Naive thymus-derived CD8-positive, alpha-beta T cell (primary cell): ENCODE results near the gene PKNOX2. TPM values are rescaled to one million over a fixed set of nuclear protein-coding genes. Genes with fewer than 3 reads are reported as not detected.

Source experiments
- ATAC-seq, 2 donors: fragments of 150-1000 bp; cut with Tn5 transposase in 1 of 2; sonication (Bioruptor Pico), chemical (Tn5 transposase) in 1 of 2; 1 replicate in 1 of 2; 2 replicates in 1 of 2; pipeline ENCODE4 v1.10.0; 2021; ENCODE audit warnings: mild to moderate bottlenecking in 2 of 2, moderate library complexity in 2 of 2
- POLR2A ChIA-PET: fragments of 350-600 bp; sonication (Branson Sonifier 250); formaldehyde crosslinking; loops from one replicate; lab custom pipeline; 2021; ENCODE audit warnings: antibody characterized with exemption; lab: Charles Lee
- DNase-seq, 10 donors: peaks; one replicate each; pipeline versions ENCODE4 v3.0.0 to v3.0.0-alpha.2; 2020 to 2022
- H3K27ac Mint-ChIP-seq, 10 donors: one replicate each; pipeline ENCODE4 v1.8.0; 2020 to 2022; ENCODE audit warnings: mild to moderate bottlenecking in 10 of 10, mixed read lengths in 10 of 10, moderate library complexity in 4 of 10, inconsistent platforms in 1 of 10
- H3K27me3 Mint-ChIP-seq, 5 donors: one replicate each; pipeline ENCODE4 v1.8.0; 2021 to 2022; ENCODE audit warnings: mixed read lengths in 5 of 5
- H3K36me3 Mint-ChIP-seq, 3 donors: one replicate each; pipeline ENCODE4 v1.8.0; 2020 to 2022; ENCODE audit warnings: mixed read lengths in 3 of 3, mild to moderate bottlenecking in 2 of 3, inconsistent platforms in 1 of 3
- H3K4me1 Mint-ChIP-seq, 4 donors: one replicate each; pipeline ENCODE4 v1.8.0; 2021 to 2022; ENCODE audit warnings: mixed read lengths in 4 of 4
- H3K4me3 Mint-ChIP-seq, 10 donors: one replicate each; pipeline ENCODE4 v1.8.0; 2020 to 2022; ENCODE audit warnings: mild to moderate bottlenecking in 10 of 10, mixed read lengths in 10 of 10, moderate library complexity in 6 of 10, inconsistent platforms in 1 of 10
- H3K9me3 Mint-ChIP-seq, 9 donors: one replicate each; pipeline ENCODE4 v1.8.0; 2020 to 2022; ENCODE audit warnings: mixed read lengths in 9 of 9, mild to moderate bottlenecking in 3 of 9, inconsistent platforms in 1 of 9, moderate library complexity in 1 of 9
- polyA plus RNA-seq, 3 donors: library from polyadenylated mRNA; unstranded; fragments of 300-500 nt; fragmentation: Illumina TruSeq; gene quantifications; one replicate each; pipeline ENCODE4 v1.2.3, GENCODE V29; 2021
- total RNA-seq, 8 experiments: library from RNA in 2 of 8; stranded (reverse) in 2 of 8; gene quantifications; one replicate each; pipeline ENCODE4 v1.2.3 and lab custom pipeline; 2021 to 2026

Gene PKNOX2
- total and polyA plus RNA-seq, 5 experiments from 2014 or later: not detected

GRCh38 chr11:125398475-125398874, 233.9 kb downstream of the PKNOX2 start:
- no peaks in the 10 kb centered on the region for H3K4me1 Mint-ChIP-seq
- no peak for ATAC-seq
- H3K27ac Mint-ChIP-seq: no peak overlapping the region
- no peak overlapping the region for H3K4me3 Mint-ChIP-seq
- POLR2A ChIA-PET: no interaction called here
- no peaks in the 10 kb centered on the region for H3K9me3 Mint-ChIP-seq
- no peak for DNase-seq
- no peaks in the 10 kb centered on the region for H3K36me3 Mint-ChIP-seq
- peaks cover 12 to 73% (median 27%) of the 10 kb centered on the region in 5 donors for H3K27me3 Mint-ChIP-seq

- H3K27me3 Mint-ChIP-seq: peaks cover 14 to 75% (median 33%) of the 10 kb centered on the region in 5 donors
- H3K4me3 Mint-ChIP-seq: no peak overlapping the region
- no peaks in the 10 kb centered on the region for H3K9me3 Mint-ChIP-seq
- no peaks in the 10 kb centered on the region for H3K4me1 Mint-ChIP-seq
- H3K36me3 Mint-ChIP-seq: no peaks in the 10 kb centered on the region
- DNase-seq (no peak), ATAC-seq (no peak)
- POLR2A ChIA-PET: no interaction called here
- no peak overlapping the region for H3K27ac Mint-ChIP-seq
Measured at GRCh38 chr11:125398994-125399640, 234.6 kb downstream of the PKNOX2 start.

- no peak for ATAC-seq
- POLR2A ChIA-PET: no interaction called here
- H3K4me1 Mint-ChIP-seq: peaks cover under 1 to 6% (median 2%) of the 10 kb centered on the region in 4 donors
- H3K36me3 Mint-ChIP-seq: no peaks in the 10 kb centered on the region
- peaks cover 19 to 77% (median 38%) of the 10 kb centered on the region in 5 donors for H3K27me3 Mint-ChIP-seq
- no peak overlapping the region for H3K4me3 Mint-ChIP-seq
- H3K27ac Mint-ChIP-seq: no peak overlapping the region
- DNase-seq: no peak
- no peaks in the 10 kb centered on the region for H3K9me3 Mint-ChIP-seq
Measured at GRCh38 chr11:125399945-125400344, 235.4 kb downstream of the PKNOX2 start.

GRCh38 chr11:125401235-125401634, 236.7 kb downstream of the PKNOX2 start:
- Mint-ChIP-seq H3K4me1 (peaks cover 2 to 11% (median 3%) of the 10 kb centered on the region in 4 donors), H3K36me3 (no peaks in the 10 kb centered on the region)
- ATAC-seq: no peak

GRCh38 chr11:125401746-125402145, 237.2 kb downstream of the PKNOX2 start:
- Mint-ChIP-seq H3K27ac (no peak overlapping the region), H3K27me3 (peaks cover 22 to 88% (median 52%) of the 10 kb centered on the region in 5 donors), H3K4me1 (peaks cover 2 to 11% (median 3%) of the 10 kb centered on the region in 4 donors), H3K36me3 (no peaks in the 10 kb centered on the region), H3K9me3 (no peaks in the 10 kb centered on the region), H3K4me3 (no peak overlapping the region)
- ATAC-seq: no peak
- no peak for DNase-seq
- POLR2A ChIA-PET: no interaction called here

More at GRCh38 chr11:125401235-125401634, 236.7 kb downstream of the PKNOX2 start:
- H3K4me3 Mint-ChIP-seq: no peak overlapping the region
- no peaks in the 10 kb centered on the region for H3K9me3 Mint-ChIP-seq
- no peak for DNase-seq
- POLR2A ChIA-PET: no interaction called here
- no peak overlapping the region for H3K27ac Mint-ChIP-seq
- H3K27me3 Mint-ChIP-seq: peaks cover 22 to 83% (median 49%) of the 10 kb centered on the region in 5 donors

- peaks cover 22 to 90% (median 51%) of the 10 kb centered on the region in 5 donors for H3K27me3 Mint-ChIP-seq
- POLR2A ChIA-PET: no interaction called here
- no peak for DNase-seq
Measured at GRCh38 chr11:125402435-125402834, 237.9 kb downstream of the PKNOX2 start.

GRCh38 chr11:125404157-125404810, 239.7 kb downstream of the PKNOX2 start:
- Mint-ChIP-seq H3K9me3 (no peaks in the 10 kb centered on the region), H3K27me3 (peaks cover 22 to 88% (median 51%) of the 10 kb centered on the region in 5 donors), H3K27ac (no peak overlapping the region), H3K36me3 (no peaks in the 10 kb centered on the region), H3K4me3 (no peak overlapping the region), H3K4me1 (peaks cover 2 to 11% (median 3%) of the 10 kb centered on the region in 4 donors)
- ATAC-seq (no peak), DNase-seq (no peak)
- POLR2A ChIA-PET: no interaction called here

More at GRCh38 chr11:125402435-125402834, 237.9 kb downstream of the PKNOX2 start:
- Mint-ChIP-seq H3K27ac (peak overlapping the region in 1 of 10 donors; percentile 6), H3K9me3 (no peaks in the 10 kb centered on the region), H3K4me1 (peaks cover 2 to 11% (median 3%) of the 10 kb centered on the region in 4 donors), H3K4me3 (no peak overlapping the region), H3K36me3 (no peaks in the 10 kb centered on the region)
- ATAC-seq: no peak

GRCh38 chr11:125404811-125405790, 240.6 kb downstream of the PKNOX2 start:
- no peaks in the 10 kb centered on the region for H3K9me3 Mint-ChIP-seq
- peak; percentile 33 to 69 (median 60) for DNase-seq
- peaks cover 2 to 11% (median 3%) of the 10 kb centered on the region in 4 donors for H3K4me1 Mint-ChIP-seq
- peaks cover 24 to 88% (median 46%) of the 10 kb centered on the region in 5 donors for H3K27me3 Mint-ChIP-seq
- no peaks in the 10 kb centered on the region for H3K36me3 Mint-ChIP-seq
- peak; percentile 87 to 96 for ATAC-seq
- H3K4me3 Mint-ChIP-seq: peak overlapping the region in 3 of 10 donors; percentile 6 to 33 (median 22)
- no peak overlapping the region for H3K27ac Mint-ChIP-seq
- POLR2A ChIA-PET: no interaction called here

GRCh38 chr11:125407046-125407445, 242.5 kb downstream of the PKNOX2 start:
- no peak overlapping the region for H3K4me3 Mint-ChIP-seq
- H3K4me1 Mint-ChIP-seq: peaks cover 2 to 11% (median 3%) of the 10 kb centered on the region in 4 donors
- H3K27ac Mint-ChIP-seq: no peak overlapping the region
- POLR2A ChIA-PET: no interaction called here
- no peaks in the 10 kb centered on the region for H3K9me3 Mint-ChIP-seq
- no peaks in the 10 kb centered on the region for H3K36me3 Mint-ChIP-seq
- DNase-seq: no peak
- no peak for ATAC-seq
- H3K27me3 Mint-ChIP-seq: peaks cover 19 to 84% (median 32%) of the 10 kb centered on the region in 5 donors

- Mint-ChIP-seq H3K4me1 (peaks cover 2 to 11% (median 4%) of the 10 kb centered on the region in 4 donors), H3K27me3 (peaks cover 16 to 81% (median 31%) of the 10 kb centered on the region in 5 donors), H3K9me3 (no peaks in the 10 kb centered on the region), H3K27ac (no peak overlapping the region), H3K36me3 (no peaks in the 10 kb centered on the region), H3K4me3 (no peak overlapping the region)
- ATAC-seq: no peak
- no peak for DNase-seq
- POLR2A ChIA-PET: no interaction called here
Measured at GRCh38 chr11:125408311-125408711, 243.8 kb downstream of the PKNOX2 start.

- Mint-ChIP-seq H3K27me3 (peaks cover 7 to 66% (median 19%) of the 10 kb centered on the region in 5 donors), H3K4me1 (peaks cover 0 to 4% (median under 1%) of the 10 kb centered on the region in 4 donors), H3K4me3 (no peak overlapping the region), H3K36me3 (no peaks in the 10 kb centered on the region), H3K9me3 (no peaks in the 10 kb centered on the region), H3K27ac (no peak overlapping the region)
- DNase-seq (no peak), ATAC-seq (no peak)
- POLR2A ChIA-PET: no interaction called here
Measured at GRCh38 chr11:125410091-125410490, 245.5 kb downstream of the PKNOX2 start.

- peaks cover 3 to 47% (median 15%) of the 10 kb centered on the region in 5 donors for H3K27me3 Mint-ChIP-seq
- no peaks in the 10 kb centered on the region for H3K36me3 Mint-ChIP-seq
- H3K9me3 Mint-ChIP-seq: no peaks in the 10 kb centered on the region
- POLR2A ChIA-PET: no interaction called here
- no peak overlapping the region for H3K4me3 Mint-ChIP-seq
- H3K27ac Mint-ChIP-seq: no peak overlapping the region
- peaks cover 0 to 2% (median 0%) of the 10 kb centered on the region in 4 donors for H3K4me1 Mint-ChIP-seq
- DNase-seq (no peak), ATAC-seq (no peak)
Measured at GRCh38 chr11:125412177-125412496, 247.6 kb downstream of the PKNOX2 start.
